Measurements from ENCODE around the gene ZBTB46. TPM values are rescaled to one million over a fixed set of nuclear protein-coding genes. Genes with fewer than 3 reads are reported as not detected.

Gene ZBTB46
- total RNA-seq, 2 donors from 2014 or later, result 0.21 to 0.72 TPM

DNA sequence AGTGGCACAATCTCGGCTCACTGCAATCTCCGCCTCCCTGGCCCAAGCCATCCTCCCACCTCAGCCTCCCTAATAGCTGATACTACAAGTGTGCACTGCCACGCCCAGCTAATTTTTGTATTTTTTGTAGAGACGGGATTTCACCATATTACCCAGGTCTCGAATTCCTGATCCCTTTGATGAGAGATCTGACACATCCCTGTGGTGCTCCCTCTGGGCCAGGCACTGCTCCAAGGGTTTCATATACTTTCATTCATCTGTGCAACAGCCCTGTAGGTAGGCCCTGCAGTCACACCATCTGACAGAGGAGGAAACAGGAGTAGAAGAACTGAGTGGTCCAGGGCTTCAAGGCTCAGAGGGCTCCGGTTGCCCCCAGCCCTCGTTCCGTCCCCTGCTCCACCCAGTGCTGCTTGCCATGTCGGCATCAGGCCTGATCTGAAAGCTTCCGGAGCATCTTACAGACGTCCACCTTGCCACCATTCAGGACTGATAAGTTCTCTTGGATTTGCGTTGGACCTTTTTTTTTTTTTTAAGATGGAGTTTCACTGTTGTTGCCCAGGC, 119.9 kb downstream of the ZBTB46 start:
- Mint-ChIP-seq H3K27ac (peak overlapping the region; percentile 24), H3K4me1 (peaks cover 27% of the 10 kb centered on the region), H3K36me3 (ENCODE audit: low read depth) (peaks cover 5% of the 10 kb centered on the region), H3K27me3 (no peaks in the 10 kb centered on the region), H3K4me3 (peak overlapping the region; percentile 64)
- H3K9me3 ChIP-seq (ENCODE audit: control insufficient read depth, low read length, poor library complexity, severe bottlenecking), result peaks cover 4% of the 10 kb centered on the region
- DNase-seq, result no peak
- no peak for ATAC-seq

DNA sequence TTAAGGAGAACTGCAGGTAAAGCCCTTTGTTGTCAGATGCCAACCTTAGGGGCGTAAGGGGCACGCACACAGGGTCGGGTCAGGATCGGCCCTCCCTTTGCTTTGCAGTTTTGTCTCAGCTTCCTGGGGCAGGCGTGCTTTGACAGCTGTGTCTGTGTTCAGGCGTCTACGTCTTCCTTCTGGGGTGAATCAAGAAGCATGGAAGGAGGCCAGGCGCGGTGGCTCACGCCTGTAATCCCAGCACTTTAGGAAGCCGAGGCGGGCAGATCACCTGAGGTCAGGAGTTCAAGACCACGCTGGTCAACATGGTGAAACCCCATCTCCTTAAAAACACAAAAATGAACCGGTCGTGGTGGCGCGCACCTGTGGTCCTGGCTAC, 121.9 kb downstream of the ZBTB46 start:
- H3K4me3 Mint-ChIP-seq, result peak overlapping the region; percentile 89
- ATAC-seq, result no peak
- DNase-seq, result no peak
- peaks cover 26% of the 10 kb centered on the region for H3K4me1 Mint-ChIP-seq
- peaks cover 3% of the 10 kb centered on the region for H3K36me3 Mint-ChIP-seq (ENCODE audit: low read depth)
- no peaks in the 10 kb centered on the region for H3K27me3 Mint-ChIP-seq
- no peaks in the 10 kb centered on the region for H3K9me3 ChIP-seq (ENCODE audit: control insufficient read depth, low read length, poor library complexity, severe bottlenecking)
- H3K27ac Mint-ChIP-seq, result peak overlapping the region; percentile 73

DNA sequence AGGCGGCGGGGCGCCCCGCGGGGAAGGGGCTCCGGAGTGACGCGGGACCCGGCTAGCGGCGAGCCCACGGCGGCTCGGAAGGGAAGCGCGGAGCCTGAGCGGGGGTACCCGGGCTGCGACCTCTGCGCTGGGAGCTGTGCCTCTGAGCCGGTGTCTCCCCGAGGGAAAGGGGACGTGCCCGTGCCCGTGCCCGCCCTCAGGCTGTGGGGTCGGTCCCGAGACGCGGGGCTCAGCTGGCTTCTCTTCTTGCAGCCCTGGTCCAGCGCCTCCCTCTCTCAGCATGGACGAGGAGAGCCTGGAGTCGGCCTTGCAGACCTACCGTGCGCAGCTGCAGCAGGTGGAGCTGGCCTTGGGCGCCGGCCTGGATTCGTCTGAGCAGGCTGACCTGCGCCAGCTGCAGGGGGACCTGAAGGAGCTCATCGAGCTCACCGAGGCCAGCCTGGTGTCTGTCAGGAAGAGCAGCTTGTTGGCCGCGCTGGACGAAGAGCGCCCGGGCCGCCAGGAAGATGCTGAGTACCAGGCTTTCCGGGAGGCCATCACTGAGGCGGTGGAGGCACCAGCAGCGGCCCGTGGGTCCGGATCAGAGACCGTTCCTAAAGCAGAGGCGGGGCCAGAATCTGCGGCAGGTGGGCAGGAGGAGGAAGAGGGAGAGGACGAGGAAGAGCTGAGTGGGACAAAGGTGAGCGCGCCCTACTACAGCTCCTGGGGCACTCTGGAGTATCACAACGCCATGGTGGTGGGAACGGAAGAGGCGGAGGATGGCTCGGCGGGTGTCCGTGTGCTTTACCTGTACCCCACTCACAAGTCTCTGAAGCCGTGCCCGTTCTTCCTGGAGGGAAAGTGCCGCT, 122.5 kb downstream of the ZBTB46 start:
- Mint-ChIP-seq H3K27ac (peak overlapping the region; percentile 73), H3K36me3 (ENCODE audit: low read depth) (peaks cover 3% of the 10 kb centered on the region), H3K4me3 (peak overlapping the region; percentile 89), H3K27me3 (no peaks in the 10 kb centered on the region), H3K4me1 (peaks cover 26% of the 10 kb centered on the region)
- no peaks in the 10 kb centered on the region for H3K9me3 ChIP-seq (ENCODE audit: control insufficient read depth, low read length, poor library complexity, severe bottlenecking)
- ATAC-seq (no peak), DNase-seq (no peak)

DNA sequence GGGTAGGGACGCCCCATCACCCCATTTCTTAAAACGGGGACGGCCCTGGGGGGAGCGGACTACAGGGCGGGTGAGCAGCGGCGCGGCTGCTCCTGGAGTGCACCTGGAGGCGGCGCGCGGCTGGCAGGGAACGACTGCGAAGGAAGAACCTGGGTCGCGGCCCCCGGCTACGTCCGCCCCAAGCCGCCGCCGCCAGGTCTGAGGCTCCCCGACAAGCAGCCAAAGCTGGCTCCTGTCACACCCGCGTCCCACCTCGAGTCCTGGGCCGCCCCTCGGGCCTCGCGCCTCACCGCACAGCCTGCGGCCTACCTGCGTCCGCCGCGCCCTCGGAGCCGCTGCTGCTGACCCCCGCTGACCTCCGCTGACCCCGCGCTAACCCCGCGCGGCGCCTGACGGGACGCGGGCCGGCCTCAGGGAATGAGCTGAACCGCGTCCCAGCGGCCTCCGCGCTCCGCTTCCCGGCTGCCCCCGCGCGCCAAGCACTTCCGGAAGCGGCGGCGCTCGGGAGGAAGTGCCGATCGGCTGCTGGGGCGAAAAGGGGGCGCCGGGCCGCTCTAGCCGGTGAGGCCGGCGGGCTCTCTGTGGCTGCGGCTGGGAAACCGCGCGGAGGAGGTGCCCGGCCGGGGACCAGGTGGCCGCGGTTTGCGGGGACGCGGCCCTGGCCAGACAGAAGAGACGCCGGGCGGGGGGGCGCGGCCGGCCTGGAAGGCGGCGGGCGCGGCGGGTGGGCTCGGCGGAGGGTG, 123.3 kb downstream of the ZBTB46 start, which contains the start of the genes ARFRP1 and ZGPAT:
ARFRP1 (minus strand) TSS at position 419 of the 743 bp plus-strand sequence. CDS start 885 bp downstream, outside the sequence.
ZGPAT (plus strand) TSS at position 482 of the 743 bp plus-strand sequence. CDS start 542 bp downstream, outside the sequence.
- peak; percentile 88 for ATAC-seq

DNA sequence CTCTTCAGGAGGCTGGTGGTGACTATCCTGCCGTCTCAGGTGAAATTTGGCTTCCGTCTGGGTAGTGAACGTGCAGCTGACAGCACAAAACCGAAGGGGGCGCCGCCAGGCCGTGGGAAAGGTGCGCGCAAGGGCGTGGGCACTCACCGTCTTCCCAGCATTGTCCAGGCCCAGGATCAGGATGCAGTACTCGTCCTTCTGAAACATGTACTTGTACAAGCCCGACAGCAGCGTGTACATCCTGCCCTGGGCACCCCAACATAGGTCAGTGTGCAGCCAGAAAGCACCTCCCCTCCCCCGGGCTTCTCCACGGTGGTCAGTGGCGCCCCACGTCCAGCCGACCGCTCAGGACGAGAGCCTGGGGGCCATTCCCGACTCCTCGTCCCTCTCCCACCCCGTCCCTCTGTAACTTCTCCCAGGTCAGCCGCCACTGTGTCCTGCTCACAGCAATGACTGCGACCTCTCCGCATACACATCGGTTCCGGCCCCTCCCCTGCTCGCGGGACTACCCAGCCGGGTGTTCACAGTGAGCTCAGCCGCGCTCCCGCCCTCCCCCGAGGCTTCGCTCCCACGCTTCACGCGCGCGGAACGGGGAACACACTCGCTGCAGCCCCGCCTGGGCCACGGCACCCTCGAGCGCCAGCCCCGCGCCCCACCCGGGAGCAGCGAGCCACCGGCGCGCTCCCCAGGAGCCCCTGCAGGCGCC, 124.1 kb downstream of the ZBTB46 start:
- Mint-ChIP-seq H3K4me3 (peak overlapping the region; percentile 89), H3K27ac (peak overlapping the region; percentile 88), H3K27me3 (no peaks in the 10 kb centered on the region), H3K36me3 (ENCODE audit: low read depth) (peaks cover 2% of the 10 kb centered on the region), H3K4me1 (peaks cover 29% of the 10 kb centered on the region)
- ATAC-seq, result peak; percentile 70
- DNase-seq, result peak; percentile 41 to 54 (median 53)
- no peaks in the 10 kb centered on the region for H3K9me3 ChIP-seq (ENCODE audit: control insufficient read depth, low read length, poor library complexity, severe bottlenecking)

More for the DNA sequence above, 123.3 kb downstream of the ZBTB46 start, which contains the start of the genes ARFRP1 and ZGPAT:
- peaks cover 26% of the 10 kb centered on the region for H3K4me1 Mint-ChIP-seq
- peak within 1 kb of the TSS; percentile 88 for H3K27ac Mint-ChIP-seq
- H3K9me3 ChIP-seq (ENCODE audit: control insufficient read depth, low read length, poor library complexity, severe bottlenecking), result no peaks in the 10 kb centered on the region
- H3K4me3 Mint-ChIP-seq, result peak within 1 kb of the TSS; percentile 89
- DNase-seq, result peak; percentile 79 to 81 (median 79)
- no peaks in the 10 kb centered on the region for H3K27me3 Mint-ChIP-seq
- peaks cover 3% of the 10 kb centered on the region for H3K36me3 Mint-ChIP-seq (ENCODE audit: low read depth)

DNA sequence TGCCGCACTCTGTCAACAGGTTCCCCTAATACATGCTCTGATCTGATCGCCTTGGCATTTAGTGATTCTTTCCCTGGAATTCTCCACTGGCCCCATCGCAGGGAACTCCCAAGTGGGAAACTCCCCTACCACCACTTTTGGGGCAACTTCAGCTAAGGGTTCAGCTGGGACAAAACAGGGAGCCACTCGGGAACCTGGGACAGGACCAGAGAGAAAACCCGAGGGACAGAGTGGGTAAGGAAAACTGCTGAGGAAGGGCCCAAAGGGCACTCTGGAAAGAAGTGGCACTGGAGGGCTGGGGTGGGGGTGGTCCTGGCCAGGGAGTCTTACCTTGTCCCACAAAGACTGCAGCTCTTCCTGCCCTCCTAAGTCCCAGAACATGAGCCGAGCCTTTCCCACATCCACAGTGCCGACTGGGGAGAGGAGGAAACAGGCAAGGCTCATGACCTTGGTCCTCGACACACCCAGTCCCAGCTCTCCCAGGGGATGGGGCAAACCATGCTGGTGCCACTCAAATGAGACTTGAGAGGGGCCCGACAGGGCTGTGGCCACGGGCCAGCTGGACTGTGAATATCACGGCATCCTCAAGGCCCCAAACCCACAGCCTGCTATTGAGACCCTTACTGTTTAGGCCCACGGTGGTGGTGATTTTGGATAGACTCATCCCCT, 124.9 kb downstream of the ZBTB46 start:
- H3K9me3 ChIP-seq (ENCODE audit: control insufficient read depth, low read length, poor library complexity, severe bottlenecking), result no peaks in the 10 kb centered on the region
- Mint-ChIP-seq H3K4me3 (peak overlapping the region; percentile 89), H3K4me1 (peaks cover 29% of the 10 kb centered on the region), H3K27ac (peak overlapping the region; percentile 88), H3K36me3 (ENCODE audit: low read depth) (peaks cover 2% of the 10 kb centered on the region), H3K27me3 (no peaks in the 10 kb centered on the region)
- no peak for DNase-seq
- ATAC-seq, result no peak

DNA sequence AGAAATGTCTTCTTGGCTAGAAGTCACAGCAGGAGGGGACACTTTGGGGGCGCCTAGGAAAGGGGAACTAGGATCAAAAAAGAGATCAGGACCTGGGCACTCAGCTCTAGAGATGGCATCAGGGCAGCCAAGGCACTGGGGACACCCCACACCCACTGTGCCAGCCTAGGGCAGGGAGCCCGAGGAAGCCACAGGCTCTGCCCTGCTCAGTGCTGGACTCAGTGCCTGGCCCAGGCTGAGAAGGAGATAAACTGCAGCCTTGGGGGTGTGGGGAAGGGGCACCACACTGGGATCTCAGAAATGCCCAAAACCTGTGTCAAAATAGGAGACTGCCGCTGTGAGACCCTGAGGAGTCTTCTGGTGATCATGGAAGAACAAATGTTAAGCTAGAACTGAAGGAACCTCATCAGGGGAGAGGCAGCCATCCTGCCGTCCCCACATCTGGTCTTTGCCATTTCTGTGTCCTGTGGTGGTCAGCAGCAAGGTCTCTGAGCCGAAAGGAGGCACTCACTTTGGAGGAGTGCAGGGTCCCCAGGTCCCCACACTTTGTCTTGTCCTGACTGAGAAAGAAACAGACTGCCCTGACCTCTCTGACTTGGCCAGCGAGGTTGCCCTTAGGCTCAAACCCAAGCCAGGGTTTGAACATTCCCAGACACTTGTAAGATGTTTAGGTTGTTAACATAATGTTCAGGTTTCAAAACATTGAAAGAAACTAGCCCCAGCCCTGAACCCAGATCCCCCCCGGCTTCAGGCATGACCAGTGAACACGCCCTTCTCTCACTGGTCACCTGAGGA, 125.6 kb downstream of the ZBTB46 start:
- H3K4me1 Mint-ChIP-seq, result peaks cover 21% of the 10 kb centered on the region
- H3K4me3 Mint-ChIP-seq, result no peak overlapping the region
- no peak for DNase-seq
- H3K36me3 Mint-ChIP-seq (ENCODE audit: low read depth), result peaks cover 2% of the 10 kb centered on the region
- H3K27me3 Mint-ChIP-seq, result no peaks in the 10 kb centered on the region
- no peaks in the 10 kb centered on the region for H3K9me3 ChIP-seq (ENCODE audit: control insufficient read depth, low read length, poor library complexity, severe bottlenecking)
- peak overlapping the region; percentile 88 for H3K27ac Mint-ChIP-seq
- no peak for ATAC-seq

DNA sequence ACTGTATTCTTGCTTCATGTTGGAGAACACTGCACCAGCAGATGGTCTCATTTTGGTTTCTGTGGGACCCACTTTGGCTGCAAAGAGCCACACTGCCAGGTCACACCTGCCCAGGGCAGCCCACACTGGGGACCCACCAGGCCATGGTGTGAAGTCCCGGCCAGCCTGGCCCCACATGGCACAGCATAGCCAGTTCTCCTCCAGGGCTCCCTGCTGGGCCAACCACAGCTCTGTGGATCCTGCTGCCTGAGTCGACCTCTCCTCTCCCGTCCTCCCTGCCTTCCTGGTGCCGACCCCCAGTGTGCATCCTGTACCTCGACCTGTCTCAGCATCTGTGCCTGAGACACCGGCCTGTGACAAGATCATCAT, 126.3 kb downstream of the ZBTB46 start:
- Mint-ChIP-seq H3K4me1 (peaks cover 22% of the 10 kb centered on the region), H3K4me3 (no peak overlapping the region), H3K36me3 (ENCODE audit: low read depth) (peaks cover 2% of the 10 kb centered on the region), H3K27ac (peak overlapping the region; percentile 45), H3K27me3 (no peaks in the 10 kb centered on the region)
- H3K9me3 ChIP-seq (ENCODE audit: control insufficient read depth, low read length, poor library complexity, severe bottlenecking), result no peaks in the 10 kb centered on the region
- ATAC-seq (no peak), DNase-seq (no peak)

DNA sequence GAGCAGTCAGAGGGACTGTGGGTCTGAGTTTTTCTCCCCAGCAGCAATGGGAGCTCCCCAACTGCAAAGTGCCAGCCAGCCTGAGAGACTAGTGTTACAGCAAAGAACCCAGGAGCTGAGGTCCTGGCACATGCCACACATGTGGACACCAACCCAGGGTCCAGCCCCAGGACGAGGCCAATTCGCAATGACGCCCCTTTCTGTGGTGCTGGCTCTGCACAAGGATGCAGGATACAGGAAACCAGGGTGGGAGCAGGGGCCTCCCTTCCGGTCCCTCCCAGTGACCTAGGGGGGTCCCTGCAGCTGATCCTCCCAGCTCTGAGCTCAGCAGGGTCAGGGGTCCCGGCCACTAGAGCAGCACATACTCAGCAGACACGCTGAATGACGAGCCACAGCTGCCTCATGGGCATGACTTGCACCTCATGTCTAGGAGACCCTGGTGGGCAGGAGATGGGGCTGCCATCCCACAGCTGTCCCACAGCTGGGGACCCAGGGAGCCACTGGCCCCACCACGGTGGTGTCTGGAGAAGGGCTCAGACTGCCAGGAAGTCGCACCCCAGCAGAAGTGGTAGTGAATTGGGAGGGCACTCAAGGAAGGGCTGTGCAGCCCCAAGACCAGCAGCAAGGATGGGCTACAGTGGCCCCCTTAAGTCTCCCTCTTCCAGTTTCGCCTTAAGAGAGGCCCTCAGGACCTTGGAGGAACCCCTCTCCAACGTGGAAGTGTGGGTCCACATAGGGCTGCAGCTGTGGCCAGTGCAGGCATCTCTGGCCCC, 126.9 kb downstream of the ZBTB46 start:
- H3K36me3 Mint-ChIP-seq (ENCODE audit: low read depth), result peaks cover 2% of the 10 kb centered on the region
- H3K9me3 ChIP-seq (ENCODE audit: control insufficient read depth, low read length, poor library complexity, severe bottlenecking), result no peaks in the 10 kb centered on the region
- H3K4me1 Mint-ChIP-seq, result peaks cover 23% of the 10 kb centered on the region
- DNase-seq (peak in 1 of 3 donors; percentile 5), ATAC-seq (no peak)
- peak overlapping the region; percentile 45 for H3K27ac Mint-ChIP-seq
- H3K27me3 Mint-ChIP-seq, result no peaks in the 10 kb centered on the region
- H3K4me3 Mint-ChIP-seq, result peak overlapping the region; percentile 61

DNA sequence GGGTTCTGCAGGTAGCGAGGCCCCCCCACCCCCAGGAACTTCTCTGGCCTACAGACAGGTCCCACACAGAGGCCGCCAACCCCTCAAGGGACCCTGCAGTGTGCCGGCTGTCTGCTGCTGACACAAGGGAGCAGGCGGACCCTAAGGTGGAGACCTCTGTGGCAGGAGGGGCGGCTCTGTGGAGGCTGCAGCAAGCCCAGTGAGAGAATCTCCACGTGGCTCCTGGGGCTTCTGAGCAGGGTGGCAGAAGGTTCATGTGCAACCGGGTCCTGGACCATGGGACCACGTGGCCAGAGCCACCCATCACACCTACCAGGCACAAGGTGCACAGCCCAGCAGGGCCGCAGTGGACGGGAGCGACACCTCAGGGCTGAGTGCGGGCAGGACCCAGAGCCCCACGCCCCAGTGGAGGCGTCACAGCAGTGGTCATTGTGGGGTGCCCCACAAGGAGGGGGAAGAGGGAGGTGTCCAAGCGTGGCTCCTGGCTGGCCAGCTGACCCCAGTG, 127.5 kb downstream of the ZBTB46 start:
- Mint-ChIP-seq H3K4me1 (peaks cover 20% of the 10 kb centered on the region), H3K27ac (peak overlapping the region; percentile 45), H3K36me3 (ENCODE audit: low read depth) (no peaks in the 10 kb centered on the region), H3K4me3 (no peak overlapping the region), H3K27me3 (no peaks in the 10 kb centered on the region)
- H3K9me3 ChIP-seq (ENCODE audit: control insufficient read depth, low read length, poor library complexity, severe bottlenecking), result no peaks in the 10 kb centered on the region
- DNase-seq (no peak), ATAC-seq (no peak)

Measured in T-helper 17 cell (primary cell).